Thyroid gland (tissue), 4 donors: ENCODE measurements around the gene TCHP.

Experiments used
- CTCF ChIP-seq, 6 experiments: fragments of 200-600 bp in 3 of 6; fragments of 450-650 bp in 3 of 6; sonication (generic) in 3 of 6; IDR thresholded peaks; one replicate each; pipeline ENCODE4 v1.5.1; 2016 to 2019; ENCODE audit warnings: antibody characterized with exemption in 6 of 6, mild to moderate bottlenecking in 2 of 6, inconsistent platforms in 1 of 6, moderate library complexity in 1 of 6
- POLR2A ChIP-seq, 2 donors: fragments of 450-650 bp; IDR thresholded peaks; one replicate each; pipeline ENCODE4 v1.6.1; 2017; ENCODE audit warnings: antibody characterized with exemption in 2 of 2, mild to moderate bottlenecking in 2 of 2, moderate library complexity in 1 of 2

- TF ChIP-seq CTCF (IDR thresholded peaks at IDR 0.05) (no peak), POLR2A (IDR thresholded peaks at IDR 0.05) (no peak)
Measured at GRCh38 chr12:109952160-109952858, 52.2 kb downstream of the TCHP start.
